Upper lobe of right lung (tissue), 1 donor: ENCODE results near the gene PSG5. TPM values are rescaled to one million over a fixed set of nuclear protein-coding genes. Genes with fewer than 3 reads are reported as not detected.

ENCODE experiments used
- total RNA-seq: library from RNA; stranded (reverse); fragmentation: NEBNext Ultra II Directional; extraction: Animal tissue kit (Norgen Biotek cat#: 25700); gene quantifications from one replicate; pipeline ENCODE4 v1.2.1, GENCODE V29; 2021
- donor health status: DM: no; HTN: yes; CAD: no; lungs with severe emphysema.

Gene PSG5
- total RNA-seq, 1 donor from 2014 or later: not detected

Other genes with a start within 250 kb of the PSG5 start
- not detected for gene PSG7, start 249.3 kb downstream of the PSG5 start, total RNA-seq
- not detected for gene PSG11, start 160.1 kb downstream of the PSG5 start, total RNA-seq
- not detected for gene PSG2, start 103.8 kb downstream of the PSG5 start, total RNA-seq
- gene PSG4, start 19.1 kb upstream of the PSG5 start, total RNA-seq: not detected
- gene PSG9, start 83.0 kb upstream of the PSG5 start, total RNA-seq: not detected
- gene CD177, start 167.2 kb upstream of the PSG5 start, total RNA-seq: 3.1 TPM
- not detected for gene TEX101, start 228.4 kb upstream of the PSG5 start, total RNA-seq